GM12878 (cell line): ENCODE results near the gene BRSK2. TPM values are rescaled to one million over a fixed set of nuclear protein-coding genes. Genes with fewer than 3 reads are reported as not detected.

ENCODE experiments used
- ATAC-seq: fragments of 200-7000 bp; cut with Tn5 transposase; 3 replicates; pipeline ENCODE4 v1.9.1; 2020; ENCODE audit warnings: mild to moderate bottlenecking, moderate library complexity
- BruUV-seq: library from RNA; stranded (reverse); fragments of 400-500 nt; replicated peaks from 2 replicates; lab custom pipeline; 2021; lab: Mats Ljungman, UMichigan
- CTCF ChIA-PET: fragments of 300-600 bp; sonication (Branson Sonifier 250); formaldehyde crosslinking; extraction: SDS; loops from one replicate; lab custom pipeline; 2021; ENCODE audit warnings: inconsistent platforms; lab: Yijun Ruan, JAX
- POLR2A ChIA-PET: fragments of 350-600 bp; formaldehyde crosslinking; extraction: SDS; loops from one replicate; lab custom pipeline; 2021; ENCODE audit warnings: inconsistent platforms; lab: Charles Lee
- RAD21 ChIA-PET: fragments of 300-600 bp; sonication (Branson Sonifier 250); formaldehyde crosslinking; loops from one replicate; lab custom pipeline; 2023; ENCODE audit warnings: antibody characterized with exemption; ENCODE audit not compliant: unreplicated experiment; lab: Charles Lee
- SMC1A ChIA-PET: fragments of 300-600 bp; sonication (Branson Sonifier 250); formaldehyde crosslinking; loops from one replicate; lab custom pipeline; 2023; ENCODE audit not compliant: unreplicated experiment, uncharacterized antibody; lab: Charles Lee
- DNase-seq: peaks from one replicate; pipeline ENCODE4 v3.0.0-alpha.2; 2011; ENCODE audit warnings: low read depth, low spot score
- FAIRE-seq: peaks from 3 replicates; lab custom pipeline; 2011; peaks lifted over from hg19 to GRCh38; lab: Jason Lieb, UNC
- H2AFZ ChIP-seq: 2 replicates; pipeline ENCODE4 v1.6.0; 2011; ENCODE audit warnings: low read depth, low read length, control low read depth; ENCODE audit not compliant: control insufficient read depth
- H3K27ac ChIP-seq: 2 replicates; pipeline ENCODE4 v1.5.1; 2011; ENCODE audit warnings: control low read depth; ENCODE audit not compliant: control insufficient read depth, insufficient read depth
- H3K27me3 ChIP-seq, 2 experiments: replicated peaks in 1 of 2; 2 replicates each; pipeline versions ENCODE4 v1.6.0 to v1.6.1; 2011; ENCODE audit warnings: low read length in 1 of 2; ENCODE audit not compliant: control insufficient read depth in 2 of 2, insufficient read depth in 2 of 2
- H3K36me3 ChIP-seq, 2 experiments: 2 replicates each; pipeline ENCODE4 v1.5.1; 2011; ENCODE audit warnings: low read length in 1 of 2; ENCODE audit not compliant: control insufficient read depth in 2 of 2, insufficient read depth in 2 of 2
- H3K4me1 ChIP-seq: 2 replicates; pipeline ENCODE4 v1.6.1; 2011; ENCODE audit warnings: mild to moderate bottlenecking, low read length, moderate library complexity, mixed read lengths; ENCODE audit not compliant: control insufficient read depth, insufficient read depth
- H3K4me2 ChIP-seq: 2 replicates; pipeline ENCODE4 v1.6.0; 2011; ENCODE audit warnings: control low read depth; ENCODE audit not compliant: control insufficient read depth, insufficient read depth
- H3K4me3 ChIP-seq: fragments of 200-600 bp; sonication (generic); 2 replicates; pipeline ENCODE4 v1.5.1; 2016
- H3K79me2 ChIP-seq: 2 replicates; pipeline ENCODE4 v1.6.0; 2011; ENCODE audit warnings: low read length; ENCODE audit not compliant: control insufficient read depth, insufficient read depth
- H3K9ac ChIP-seq: 2 replicates; pipeline ENCODE4 v1.8.0; 2011; ENCODE audit warnings: low read length, control low read depth, mixed read lengths; ENCODE audit not compliant: control insufficient read depth, insufficient read depth
- H3K9me3 ChIP-seq: replicated peaks from 3 replicates; pipeline ENCODE4 v1.5.1; 2011; ENCODE audit warnings: mild to moderate bottlenecking, low read length; ENCODE audit not compliant: control insufficient read depth, insufficient read depth
- H4K20me1 ChIP-seq: 2 replicates; pipeline ENCODE4 v1.6.0; 2011; ENCODE audit not compliant: control insufficient read depth, insufficient read depth
- BCL3 ChIP-seq: IDR thresholded peaks from 2 replicates; pipeline ENCODE4 v1.6.1; 2011; ENCODE audit warnings: borderline replicate concordance, low read depth, mild to moderate bottlenecking, moderate library complexity, low read length; ENCODE audit not compliant: insufficient read depth, poor library complexity, severe bottlenecking
- EP300 ChIP-seq, 2 experiments: fragments of 150-350 bp in 1 of 2; IDR thresholded peaks; 2 replicates each; pipeline ENCODE4 v1.6.1; 2011 to 2012; ENCODE audit warnings: low read depth in 2 of 2, low read length in 2 of 2, borderline replicate concordance in 1 of 2, improper control_type of control experiment in 1 of 2, inconsistent platforms in 1 of 2; ENCODE audit not compliant: control insufficient read depth in 1 of 2
- ETV6 ChIP-seq, 2 experiments: fragments of 450-650 bp in 1 of 2; IDR thresholded peaks in 1 of 2; conservative IDR thresholded peaks in 1 of 2; 2 replicates each; pipeline ENCODE4 v1.6.1; 2014; ENCODE audit warnings: antibody characterized with exemption in 1 of 2, borderline replicate concordance in 1 of 2, low read depth in 1 of 2, mild to moderate bottlenecking in 1 of 2, moderate library complexity in 1 of 2
- HDAC2 ChIP-seq: fragments of 200-600 bp; sonication (generic); IDR thresholded peaks from 2 replicates; pipeline ENCODE4 v1.6.1; 2017
- KLF5 ChIP-seq: fragments of 450-650 bp; IDR thresholded peaks from 2 replicates; pipeline ENCODE4 v1.6.1; 2014; ENCODE audit warnings: mild to moderate bottlenecking; ENCODE audit not compliant: partially characterized antibody
- NFYB ChIP-seq: IDR thresholded peaks from 2 replicates; pipeline ENCODE4 v1.6.1; 2011; ENCODE audit warnings: low read depth, mild to moderate bottlenecking, low read length, improper control_type of control experiment, moderate library complexity; ENCODE audit not compliant: insufficient read depth
- SMAD1 ChIP-seq: fragments of 450-650 bp; IDR thresholded peaks from 2 replicates; pipeline ENCODE4 v1.6.1; 2018; ENCODE audit warnings: mild to moderate bottlenecking, low read depth; ENCODE audit not compliant: partially characterized antibody
- SREBF1 ChIP-seq: IDR thresholded peaks from 2 replicates; pipeline ENCODE4 v1.6.1; 2012; ENCODE audit warnings: mild to moderate bottlenecking, low read length
- SRF ChIP-seq, 2 experiments: IDR thresholded peaks; 2 replicates each; pipeline ENCODE4 v1.6.1; 2011; ENCODE audit warnings: low read depth in 2 of 2, low read length in 2 of 2, mild to moderate bottlenecking in 1 of 2, moderate library complexity in 1 of 2
- TCF12 ChIP-seq: IDR thresholded peaks from 2 replicates; pipeline ENCODE4 v1.6.1; 2011; ENCODE audit warnings: low read depth, mild to moderate bottlenecking, low read length
- TCF7 ChIP-seq: IDR thresholded peaks from 2 replicates; pipeline ENCODE4 v1.6.1; 2014; ENCODE audit warnings: antibody characterized with exemption, borderline replicate concordance
- ZNF384 ChIP-seq: IDR thresholded peaks from 2 replicates; pipeline ENCODE4 v1.6.1; 2012; ENCODE audit warnings: low read depth, mild to moderate bottlenecking, low read length, improper control_type of control experiment, borderline replicate concordance
- WGBS: methylation state at CpG from one replicate; pipeline ENCODE4 v1.1.6; 2016; ENCODE audit warnings: low lambda C conversion rate; ENCODE audit not compliant: insufficient replicate concordance, insufficient coverage; ENCODE audit errors: missing lambda C conversion rate; 5-methylcytosine and 5-hydroxymethylcytosine counted together
- in situ Hi-C: fragments of 300-500 bp; cut with MboI; formaldehyde crosslinking; loops from 9 replicates; pipeline ENCODE4 v1.14.3; 2018; ENCODE audit warnings: mixed read lengths
- intact Hi-C: fragments of 100-400 bp; cut with micrococcal nuclease; formaldehyde crosslinking; loops from one replicate; pipeline ENCODE4 v1.14.2; 2022; ENCODE audit not compliant: unreplicated experiment
- polyA plus RNA-seq, 11 experiments: library from polyadenylated mRNA; depleted of rRNA in 4 of 11; unstranded in 6 of 11; stranded (reverse) in 5 of 11; fragments of >200 nt; fragmentation: Nextera tagmentation in 4 of 11; fragmentation: Illumina TruSeq in 1 of 11; extraction: Ambion mirVana in 4 of 11; extraction: Trizol in 1 of 11; gene quantifications; 1 replicate in 1 of 11; 2 replicates in 10 of 11; pipeline versions ENCODE4 v1.2.1 to v1.2.3, GENCODE V29; 2011 to 2016; ENCODE audit warnings: inconsistent platforms in 2 of 11, missing spikeins in 2 of 11, low read depth in 1 of 11
- total RNA-seq, 4 experiments: library from RNA; depleted of rRNA in 3 of 4; stranded (reverse); fragments of >200 nt in 3 of 4; fragmentation: Illumina TruSeq in 1 of 4; extraction: Trizol in 1 of 4; gene quantifications; 2 replicates each; pipeline versions ENCODE4 v1.2.1 to v1.2.3, GENCODE V29; 2013 to 2021

BRSK2 gene
- total and polyA plus RNA-seq, 10 of the 15 experiments (the other 5 are each of a cell fraction or from before 2014, with no cell fraction given), result 0.13 TPM; not detected in 9

GRCh38 chr11:1368966-1369365, 20.8 kb upstream of the BRSK2 start:
- in situ Hi-C loops, result no loop called here
- Histone ChIP-seq H3K79me2 (no peaks in the 10 kb centered on the region), H3K4me3 (no peak overlapping the region), H3K9ac (no peak overlapping the region), H3K27me3 (no peaks in the 10 kb centered on the region), H4K20me1 (no peaks in the 10 kb centered on the region), H3K4me2 (no peak overlapping the region)
- SMC1A ChIA-PET, result no interaction called here
- ATAC-seq, result no peak
- 56% methylated on average over 16 of the region's 16 CpGs for WGBS
- no peak for FAIRE-seq
- DNase-seq, result no peak
- no TSS peak for BruUV-seq
- TF ChIP-seq BCL3, result no peak
- TF ChIP-seq HDAC2, result no peak
- no peak for TF ChIP-seq ZNF384
- no peak for TF ChIP-seq SMAD1
- TF ChIP-seq NFYB, result no peak
- TF ChIP-seq TCF7, result no peak
- TF ChIP-seq SRF (IDR thresholded peaks at IDR 0.05; ENCODE audit: low read depth in 2 of 2, low read length in 2 of 2), result no peak
- TF ChIP-seq KLF5, result no peak
- no peak for TF ChIP-seq EP300 (IDR thresholded peaks at IDR 0.05; ENCODE audit: borderline replicate concordance in 1 of 2, control insufficient read depth in 1 of 2, low read depth in 2 of 2, low read length in 2 of 2)
- TF ChIP-seq SREBF1, result no peak
- no peak for TF ChIP-seq TCF12
- TF ChIP-seq ETV6 (conservative IDR thresholded peaks at IDR 0.05 in 1 of 2, IDR thresholded peaks at IDR 0.05 in 1 of 2; ENCODE audit: borderline replicate concordance in 1 of 2, low read depth in 1 of 2), result no peak
- TF ChIP-seq, all 136 proteins: peak for 0
- intact Hi-C loops, result no loop called here
- Histone ChIP-seq H3K27ac (no peak overlapping the region), H3K4me1 (no peaks in the 10 kb centered on the region), H3K9me3 (peaks cover 4% of the 10 kb centered on the region; the same call in 1 of the 3 replicates), H3K36me3 (no peaks in the 10 kb centered on the region; a peak in 1 of 4 replicates), H2AFZ (no peak overlapping the region)
- ChIA-PET POLR2A (no interaction called here), RAD21 (no interaction called here), CTCF (no interaction called here)
